DMS 273 treated with DMSO at 0.1 percent for 48 hours (cell line): ENCODE results near the gene ACAD8.
"Not testable (repeated sequence)": the region's sequence is repeated elsewhere in the genome, so short reads cannot be mapped to it uniquely, and the experiment has no call there.

Experiments used
- DNase-seq: peaks from one replicate; lab custom pipeline; 2025; lab: John Stamatoyannopoulos, UW

Gene ACAD8

GRCh38 chr11:134267966-134268365 is 14.6 kb downstream of the ACAD8 start:
- DNase-seq, result no peak

GRCh38 chr11:134270250-134270714 is 16.9 kb downstream of the ACAD8 start:
- DNase-seq, result no peak

GRCh38 chr11:134271978-134272377 is 18.6 kb downstream of the ACAD8 start:
- DNase-seq, result no peak

GRCh38 chr11:134272381-134273316 is 19.3 kb downstream of the ACAD8 start:
- no peak for DNase-seq

GRCh38 chr11:134273317-134273712 is 19.9 kb downstream of the ACAD8 start:
- DNase-seq, result no peak

GRCh38 chr11:134275188-134275533 is 21.8 kb downstream of the ACAD8 start:
- no peak for DNase-seq

- DNase-seq, result peak; percentile 45
Observed at GRCh38 chr11:134275534-134276395, 22.4 kb downstream of the ACAD8 start, which contains the start of gene GLB1L3. TSS of gene GLB1L3 (plus strand) at chr11:134276379. CDS start at chr11:134276741, 362 bp downstream.

GRCh38 chr11:134276396-134277182 is 23.2 kb downstream of the ACAD8 start:
- DNase-seq, result no peak

GRCh38 chr11:134277183-134278001 is 24.0 kb downstream of the ACAD8 start:
- DNase-seq, result no peak

GRCh38 chr11:134278356-134278755 is 25.0 kb downstream of the ACAD8 start:
- DNase-seq, result no peak

GRCh38 chr11:134281635-134282034 is 28.3 kb downstream of the ACAD8 start:
- not testable (repeated sequence) for DNase-seq

- DNase-seq, result no peak
Observed at GRCh38 chr11:134282121-134283045, 29.0 kb downstream of the ACAD8 start.

GRCh38 chr11:134283461-134284230 is 30.3 kb downstream of the ACAD8 start:
- no peak for DNase-seq

- not testable (repeated sequence) for DNase-seq
Observed at GRCh38 chr11:134284349-134284748, 31.0 kb downstream of the ACAD8 start.

- no peak for DNase-seq
Observed at GRCh38 chr11:134287561-134287960, 34.2 kb downstream of the ACAD8 start.

- DNase-seq, result no peak
Observed at GRCh38 chr11:134288486-134288885, 35.1 kb downstream of the ACAD8 start.

GRCh38 chr11:134289167-134289566 is 35.8 kb downstream of the ACAD8 start:
- no peak for DNase-seq

GRCh38 chr11:134289789-134290188 is 36.4 kb downstream of the ACAD8 start:
- DNase-seq, result no peak

GRCh38 chr11:134290646-134291045 is 37.3 kb downstream of the ACAD8 start:
- DNase-seq, result no peak
